ENCODE data around the gene SPATA3. TPM values are rescaled to one million over a fixed set of nuclear protein-coding genes. Genes with fewer than 3 reads are reported as not detected.

Gene SPATA3
- total RNA-seq (2021; fragmentation: NEBNext Ultra II Directional; extraction: Animal tissue kit (Norgen Biotek cat#: 25700)) = not detected
- long read RNA-seq = 0 reads

DNA sequence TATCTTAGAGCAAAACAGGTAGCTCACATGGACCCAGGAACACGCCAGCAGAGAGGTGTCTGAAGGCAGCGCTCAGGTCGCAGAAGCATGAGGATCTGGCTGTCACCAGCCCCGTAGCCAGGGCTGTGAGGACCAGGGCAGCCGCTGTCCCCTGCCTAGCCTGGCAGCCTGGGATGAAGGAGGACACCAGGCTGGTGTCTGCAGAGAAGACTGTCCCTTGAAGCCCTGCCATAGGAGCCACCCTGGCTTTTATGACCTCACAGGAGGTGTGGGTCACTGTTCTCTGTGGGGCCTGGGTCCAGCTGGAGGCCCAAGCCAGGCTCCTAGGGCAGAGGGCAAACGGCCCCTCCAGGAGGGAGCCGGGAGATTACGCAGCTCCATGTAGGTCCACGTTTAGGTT is at the start of gene SPATA3:
SPATA3 (plus strand) TSS at position 301 of the 400 bp plus-strand sequence. CDS start 113 bp downstream, outside the sequence.
- no peaks in the 10 kb centered on the region for H3K36me3 Mint-ChIP-seq (ENCODE audit: low read depth)
- no peak within 1 kb of the TSS for H3K4me3 Mint-ChIP-seq
- H3K27me3 Mint-ChIP-seq (ENCODE audit: insufficient read depth) = peaks cover 64% of the 10 kb centered on the region
- no peaks in the 10 kb centered on the region for H3K4me1 Mint-ChIP-seq (ENCODE audit: low read depth)
- H3K27ac Mint-ChIP-seq = no peak within 1 kb of the TSS
- no peak for DNase-seq
- TF ChIP-seq, protein P1, sequence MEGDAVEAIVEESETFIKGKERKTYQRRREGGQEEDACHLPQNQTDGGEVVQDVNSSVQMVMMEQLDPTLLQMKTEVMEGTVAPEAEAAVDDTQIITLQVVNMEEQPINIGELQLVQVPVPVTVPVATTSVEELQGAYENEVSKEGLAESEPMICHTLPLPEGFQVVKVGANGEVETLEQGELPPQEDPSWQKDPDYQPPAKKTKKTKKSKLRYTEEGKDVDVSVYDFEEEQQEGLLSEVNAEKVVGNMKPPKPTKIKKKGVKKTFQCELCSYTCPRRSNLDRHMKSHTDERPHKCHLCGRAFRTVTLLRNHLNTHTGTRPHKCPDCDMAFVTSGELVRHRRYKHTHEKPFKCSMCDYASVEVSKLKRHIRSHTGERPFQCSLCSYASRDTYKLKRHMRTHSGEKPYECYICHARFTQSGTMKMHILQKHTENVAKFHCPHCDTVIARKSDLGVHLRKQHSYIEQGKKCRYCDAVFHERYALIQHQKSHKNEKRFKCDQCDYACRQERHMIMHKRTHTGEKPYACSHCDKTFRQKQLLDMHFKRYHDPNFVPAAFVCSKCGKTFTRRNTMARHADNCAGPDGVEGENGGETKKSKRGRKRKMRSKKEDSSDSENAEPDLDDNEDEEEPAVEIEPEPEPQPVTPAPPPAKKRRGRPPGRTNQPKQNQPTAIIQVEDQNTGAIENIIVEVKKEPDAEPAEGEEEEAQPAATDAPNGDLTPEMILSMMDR (IDR thresholded peaks at IDR 0.05) = no peak
- no peaks in the 10 kb centered on the region for H3K9me3 Mint-ChIP-seq

DNA sequence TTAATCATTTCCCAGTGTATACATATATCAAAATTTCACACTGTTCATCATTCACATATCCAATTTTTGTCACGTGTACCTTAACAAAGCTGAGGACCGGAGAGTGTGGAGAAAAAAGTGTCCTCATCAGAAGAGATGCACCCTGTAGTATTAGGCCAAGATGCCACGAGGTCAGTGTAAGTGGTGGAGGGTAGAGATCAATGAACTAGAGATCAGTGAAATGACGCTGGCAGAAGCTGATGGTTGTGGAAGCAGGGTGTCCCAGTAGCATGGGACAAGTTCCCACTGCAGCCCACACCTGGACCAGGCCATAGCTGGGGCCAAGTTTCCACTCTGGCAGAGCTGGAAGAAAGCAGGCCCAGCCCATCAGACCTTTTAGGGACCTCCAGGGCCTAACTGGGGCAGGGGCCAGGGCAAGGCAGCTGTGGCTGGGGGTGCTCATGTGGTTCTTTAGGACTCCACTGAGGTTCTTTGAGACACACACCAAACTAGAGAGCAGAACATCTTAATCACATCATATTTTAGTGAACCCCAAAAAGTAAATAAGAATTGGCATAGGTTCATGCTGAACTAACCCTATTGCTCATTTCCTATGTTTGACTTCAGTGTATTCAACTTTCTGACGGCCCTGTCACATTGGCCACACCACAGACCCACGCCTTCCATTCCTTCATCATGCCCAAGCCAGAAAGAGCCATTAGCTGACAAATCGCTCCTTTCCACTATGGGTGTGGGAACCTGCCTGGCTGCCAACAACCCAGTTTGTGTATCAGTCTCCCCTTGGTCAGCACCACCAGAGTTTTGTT is 49.3 kb upstream of the SPATA3 start:
- no peaks in the 10 kb centered on the region for H3K36me3 Mint-ChIP-seq (ENCODE audit: low read depth)
- H3K4me3 Mint-ChIP-seq = no peak overlapping the region
- DNase-seq = no peak
- no peaks in the 10 kb centered on the region for H3K4me1 Mint-ChIP-seq (ENCODE audit: low read depth)
- H3K27ac Mint-ChIP-seq = no peak overlapping the region
- peaks cover 29% of the 10 kb centered on the region for H3K27me3 Mint-ChIP-seq (ENCODE audit: insufficient read depth)
- no peaks in the 10 kb centered on the region for H3K9me3 Mint-ChIP-seq
- TF ChIP-seq, protein P1 (IDR thresholded peaks at IDR 0.05) = no peak

DNA sequence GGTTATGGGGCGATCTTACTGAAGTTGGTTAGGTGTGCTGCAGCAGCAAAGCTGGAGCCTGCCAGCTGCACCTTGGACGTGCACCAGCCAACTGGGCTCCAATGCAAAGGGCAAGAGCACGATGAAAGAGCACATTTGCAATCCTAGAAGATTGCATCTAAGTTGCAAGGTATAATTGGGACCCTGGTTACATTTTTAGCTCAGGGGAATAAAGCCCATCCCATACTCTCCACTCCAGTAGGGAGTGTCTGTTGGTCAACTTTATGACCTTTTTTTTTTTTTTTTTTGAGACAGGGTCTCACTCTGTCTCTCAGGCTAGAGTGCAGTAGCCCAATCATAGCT is 48.7 kb upstream of the SPATA3 start:
- Mint-ChIP-seq H3K27me3 (ENCODE audit: insufficient read depth) (peaks cover 28% of the 10 kb centered on the region), H3K4me1 (ENCODE audit: low read depth) (no peaks in the 10 kb centered on the region), H3K27ac (no peak overlapping the region), H3K36me3 (ENCODE audit: low read depth) (no peaks in the 10 kb centered on the region), H3K9me3 (no peaks in the 10 kb centered on the region), H3K4me3 (no peak overlapping the region)
- TF ChIP-seq, protein P1 (IDR thresholded peaks at IDR 0.05) = no peak
- no peak for DNase-seq

- DNase-seq = no peak
- Mint-ChIP-seq H3K27ac (no peak overlapping the region), H3K9me3 (no peaks in the 10 kb centered on the region), H3K27me3 (ENCODE audit: insufficient read depth) (peaks cover 35% of the 10 kb centered on the region), H3K4me3 (no peak overlapping the region), H3K36me3 (ENCODE audit: low read depth) (no peaks in the 10 kb centered on the region), H3K4me1 (ENCODE audit: low read depth) (no peaks in the 10 kb centered on the region)
- TF ChIP-seq, protein P1 (IDR thresholded peaks at IDR 0.05) = no peak
These were observed 48.0 kb upstream of the SPATA3 start for GRCh38 chr2:230947908-230948365.

DNA sequence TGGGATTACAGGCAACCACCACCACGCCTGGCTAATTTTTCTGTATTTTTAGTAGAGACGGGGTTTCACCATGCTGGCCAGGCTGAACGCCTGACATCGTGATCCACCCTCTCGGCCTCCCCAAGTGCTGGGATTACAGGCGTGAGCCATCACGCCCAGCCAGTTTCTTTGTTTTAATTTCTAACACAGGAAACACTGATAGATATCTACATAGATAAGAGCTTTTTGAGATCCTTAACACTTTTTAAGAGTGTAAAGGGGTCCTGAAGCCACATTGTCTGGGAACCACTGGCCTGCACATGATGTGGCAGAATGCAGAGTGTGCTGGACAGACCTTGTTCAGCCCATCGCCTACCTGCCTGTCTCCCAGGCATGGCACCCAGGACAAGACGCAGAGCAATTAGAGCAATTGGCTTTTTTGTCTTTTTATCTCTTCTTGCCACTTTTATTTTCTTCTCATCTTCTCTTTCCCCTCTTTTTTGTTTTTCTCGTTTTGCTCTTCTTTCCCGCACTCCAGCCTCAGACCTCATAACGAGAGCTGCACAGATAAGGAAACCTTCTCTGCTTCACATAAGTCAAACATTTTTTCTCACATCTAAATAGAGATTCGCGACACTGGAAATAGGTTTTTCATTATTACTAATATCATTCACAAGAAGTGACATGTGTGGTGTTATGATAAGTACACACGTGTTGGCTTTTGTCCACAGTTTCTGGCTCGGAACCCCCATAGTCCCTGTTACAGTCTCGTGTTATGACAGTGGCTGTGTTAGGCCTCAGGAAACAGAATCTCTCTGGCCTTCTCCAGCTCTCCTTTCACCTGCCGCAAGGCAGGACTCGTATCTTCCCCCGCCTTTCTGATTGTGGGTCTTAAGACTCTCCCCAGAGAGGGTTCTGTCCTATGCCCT is 45.7 kb upstream of the SPATA3 start:
- H3K36me3 Mint-ChIP-seq (ENCODE audit: low read depth) = no peaks in the 10 kb centered on the region
- TF ChIP-seq, protein P1 (IDR thresholded peaks at IDR 0.05) = no peak
- H3K4me3 Mint-ChIP-seq = no peak overlapping the region
- peaks cover 31% of the 10 kb centered on the region for H3K27me3 Mint-ChIP-seq (ENCODE audit: insufficient read depth)
- DNase-seq = no peak
- H3K4me1 Mint-ChIP-seq (ENCODE audit: low read depth) = no peaks in the 10 kb centered on the region
- H3K9me3 Mint-ChIP-seq = no peaks in the 10 kb centered on the region
- no peak overlapping the region for H3K27ac Mint-ChIP-seq
